ENCODE measurements around the gene INSC. TPM values are rescaled to one million over a fixed set of nuclear protein-coding genes. Genes with fewer than 3 reads are reported as not detected.

INSC gene
- polyA plus RNA-seq, 3 donors = not detected

DNA sequence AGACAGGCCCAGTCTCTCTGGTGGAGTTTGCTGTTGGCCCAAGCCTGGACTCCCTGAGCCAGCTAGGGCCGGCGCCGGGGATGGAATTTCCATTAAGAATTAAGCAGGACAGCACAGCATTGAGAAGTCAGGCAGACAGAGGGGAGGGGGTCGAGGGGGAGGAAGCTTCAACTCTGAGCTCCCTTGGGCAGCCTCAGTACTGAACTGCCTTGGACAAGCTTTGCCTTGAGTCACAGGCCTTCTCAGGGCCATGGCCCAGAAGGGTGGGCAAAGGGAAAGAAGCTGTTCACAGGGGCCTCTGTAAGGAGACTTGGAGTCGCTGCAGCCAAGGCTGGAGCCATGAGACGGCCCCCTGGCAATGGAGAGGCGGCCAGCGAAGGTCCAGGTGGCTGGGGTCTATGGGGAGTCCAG, 2.6 kb upstream of the INSC start:
- Mint-ChIP-seq H3K4me1 (peaks cover 27% of the 10 kb centered on the region), H3K9me3 (peaks cover 0 to 11% (median 1%) of the 10 kb centered on the region in 7 donors), H3K27me3 (ENCODE audit: low read depth in 3 of 3) (peaks cover 13 to 30% (median 19%) of the 10 kb centered on the region in 3 donors), H3K27ac (no peak overlapping the region), H3K4me3 (no peak overlapping the region), H3K36me3 (no peaks in the 10 kb centered on the region)
- H3K36me3 ChIP-seq (replicated peaks in 1 of 2; ENCODE audit: control insufficient read depth in 1 of 2, insufficient read depth in 2 of 2, low read length in 2 of 2) = no peaks in the 10 kb centered on the region
- H3K4me1 ChIP-seq (ENCODE audit: control insufficient read depth in 1 of 2, insufficient read depth in 2 of 2, low read length in 2 of 2) = peaks cover 14 to 16% of the 10 kb centered on the region in 2 donors
- H2AFZ ChIP-seq (ENCODE audit: insufficient read depth, low read depth, low read length, poor library complexity, severe bottlenecking) = no peak overlapping the region
- no peak overlapping the region for H3K4me3 ChIP-seq (replicated peaks in 1 of 3; ENCODE audit: low read depth in 2 of 3, low read length in 3 of 3)
- no peak overlapping the region for H3K27ac ChIP-seq (ENCODE audit: low read depth in 1 of 2, low read length in 2 of 2)
- intact Hi-C loops (cut with micrococcal nuclease) = no loop called here
- TF ChIP-seq, protein P1, sequence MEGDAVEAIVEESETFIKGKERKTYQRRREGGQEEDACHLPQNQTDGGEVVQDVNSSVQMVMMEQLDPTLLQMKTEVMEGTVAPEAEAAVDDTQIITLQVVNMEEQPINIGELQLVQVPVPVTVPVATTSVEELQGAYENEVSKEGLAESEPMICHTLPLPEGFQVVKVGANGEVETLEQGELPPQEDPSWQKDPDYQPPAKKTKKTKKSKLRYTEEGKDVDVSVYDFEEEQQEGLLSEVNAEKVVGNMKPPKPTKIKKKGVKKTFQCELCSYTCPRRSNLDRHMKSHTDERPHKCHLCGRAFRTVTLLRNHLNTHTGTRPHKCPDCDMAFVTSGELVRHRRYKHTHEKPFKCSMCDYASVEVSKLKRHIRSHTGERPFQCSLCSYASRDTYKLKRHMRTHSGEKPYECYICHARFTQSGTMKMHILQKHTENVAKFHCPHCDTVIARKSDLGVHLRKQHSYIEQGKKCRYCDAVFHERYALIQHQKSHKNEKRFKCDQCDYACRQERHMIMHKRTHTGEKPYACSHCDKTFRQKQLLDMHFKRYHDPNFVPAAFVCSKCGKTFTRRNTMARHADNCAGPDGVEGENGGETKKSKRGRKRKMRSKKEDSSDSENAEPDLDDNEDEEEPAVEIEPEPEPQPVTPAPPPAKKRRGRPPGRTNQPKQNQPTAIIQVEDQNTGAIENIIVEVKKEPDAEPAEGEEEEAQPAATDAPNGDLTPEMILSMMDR (IDR thresholded peaks at IDR 0.05) = no peak
- no peaks in the 10 kb centered on the region for H4K20me1 ChIP-seq (ENCODE audit: insufficient read depth, low read length)
- H3K79me2 ChIP-seq (ENCODE audit: insufficient read depth, low read length) = no peaks in the 10 kb centered on the region
- DNase-seq = no peak
- H3K9ac ChIP-seq (ENCODE audit: insufficient read depth, low read length, poor library complexity, severe bottlenecking) = no peak overlapping the region
- H3K4me2 ChIP-seq (replicated peaks; ENCODE audit: extremely low read depth, low read length, poor library complexity, severe bottlenecking) = no peak overlapping the region
- peaks cover 3 to 23% of the 10 kb centered on the region in 2 donors for H3K27me3 ChIP-seq (ENCODE audit: control insufficient read depth in 2 of 2, insufficient read depth in 2 of 2, low read length in 2 of 2)
- 94% methylated on average over 4 of the region's 8 CpGs for WGBS (ENCODE audit: insufficient coverage)
- no peaks in the 10 kb centered on the region for H3K9me3 ChIP-seq (replicated peaks in 1 of 2; ENCODE audit: control insufficient read depth in 1 of 2, insufficient read depth in 1 of 2, low read length in 2 of 2)

DNA sequence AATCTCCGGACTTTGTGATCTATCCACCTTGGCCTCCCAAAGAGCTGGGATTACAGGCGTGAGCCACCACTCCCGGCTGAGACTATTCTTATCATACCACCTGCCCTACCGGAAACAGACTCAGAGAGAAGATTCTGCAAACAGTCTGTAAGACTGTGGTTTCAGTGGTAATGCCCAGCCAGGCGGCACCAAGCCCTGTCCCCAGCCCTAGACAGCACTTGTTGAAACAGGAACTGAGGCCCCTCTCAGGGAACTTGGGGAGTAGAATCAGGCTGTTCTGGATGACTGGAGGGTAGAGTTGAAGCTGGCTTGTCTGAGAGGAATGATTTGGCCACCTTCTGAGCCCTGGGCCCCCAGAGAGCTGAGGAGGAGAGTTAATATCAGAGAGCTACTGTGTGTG, 1.3 kb upstream of the INSC start:
- Mint-ChIP-seq H3K27ac (peak overlapping the region in 2 of 7 donors; percentile 14 to 36), H3K36me3 (no peaks in the 10 kb centered on the region), H3K9me3 (peaks cover 0 to 11% (median 1%) of the 10 kb centered on the region in 7 donors), H3K4me3 (peak overlapping the region in 1 of 2 donors; percentile 63), H3K4me1 (peaks cover 23% of the 10 kb centered on the region), H3K27me3 (ENCODE audit: low read depth in 3 of 3) (peaks cover 13 to 30% (median 19%) of the 10 kb centered on the region in 3 donors)
- Histone ChIP-seq H3K27ac (ENCODE audit: low read depth in 1 of 2, low read length in 2 of 2) (no peak overlapping the region), H3K27me3 (ENCODE audit: control insufficient read depth in 2 of 2, insufficient read depth in 2 of 2, low read length in 2 of 2) (peaks cover 3 to 23% of the 10 kb centered on the region in 2 donors), H2AFZ (ENCODE audit: insufficient read depth, low read depth, low read length, poor library complexity, severe bottlenecking) (no peak overlapping the region), H3K4me1 (ENCODE audit: control insufficient read depth in 1 of 2, insufficient read depth in 2 of 2, low read length in 2 of 2) (peaks cover 14 to 16% of the 10 kb centered on the region in 2 donors), H3K9me3 (replicated peaks in 1 of 2; ENCODE audit: control insufficient read depth in 1 of 2, insufficient read depth in 1 of 2, low read length in 2 of 2) (no peaks in the 10 kb centered on the region), H3K9ac (ENCODE audit: insufficient read depth, low read length, poor library complexity, severe bottlenecking) (no peak overlapping the region), H4K20me1 (ENCODE audit: insufficient read depth, low read length) (no peaks in the 10 kb centered on the region), H3K79me2 (ENCODE audit: insufficient read depth, low read length) (no peaks in the 10 kb centered on the region), H3K4me2 (replicated peaks; ENCODE audit: extremely low read depth, low read length, poor library complexity, severe bottlenecking) (no peak overlapping the region), H3K4me3 (replicated peaks in 1 of 3; ENCODE audit: low read depth in 2 of 3, low read length in 3 of 3) (no peak overlapping the region), H3K36me3 (replicated peaks in 1 of 2; ENCODE audit: control insufficient read depth in 1 of 2, insufficient read depth in 2 of 2, low read length in 2 of 2) (no peaks in the 10 kb centered on the region)
- intact Hi-C loops (cut with micrococcal nuclease) = no loop called here
- 0% methylated on average over 4 of the region's 5 CpGs for WGBS (ENCODE audit: insufficient coverage)
- peak; percentile 3 to 24 (median 17) for DNase-seq
- TF ChIP-seq, protein P1 (IDR thresholded peaks at IDR 0.05) = no peak

Data from CD14-positive monocyte (primary cell).